ENCODE measurements around the gene GOLIM4. TPM values are rescaled to one million over a fixed set of nuclear protein-coding genes. Genes with fewer than 3 reads are reported as not detected.

Gene GOLIM4
- total and polyA plus RNA-seq, 2 of the 13 experiments (the other 11 are each of a cell fraction or from before 2014, with no cell fraction given) = 10.9 to 47.7 TPM

DNA sequence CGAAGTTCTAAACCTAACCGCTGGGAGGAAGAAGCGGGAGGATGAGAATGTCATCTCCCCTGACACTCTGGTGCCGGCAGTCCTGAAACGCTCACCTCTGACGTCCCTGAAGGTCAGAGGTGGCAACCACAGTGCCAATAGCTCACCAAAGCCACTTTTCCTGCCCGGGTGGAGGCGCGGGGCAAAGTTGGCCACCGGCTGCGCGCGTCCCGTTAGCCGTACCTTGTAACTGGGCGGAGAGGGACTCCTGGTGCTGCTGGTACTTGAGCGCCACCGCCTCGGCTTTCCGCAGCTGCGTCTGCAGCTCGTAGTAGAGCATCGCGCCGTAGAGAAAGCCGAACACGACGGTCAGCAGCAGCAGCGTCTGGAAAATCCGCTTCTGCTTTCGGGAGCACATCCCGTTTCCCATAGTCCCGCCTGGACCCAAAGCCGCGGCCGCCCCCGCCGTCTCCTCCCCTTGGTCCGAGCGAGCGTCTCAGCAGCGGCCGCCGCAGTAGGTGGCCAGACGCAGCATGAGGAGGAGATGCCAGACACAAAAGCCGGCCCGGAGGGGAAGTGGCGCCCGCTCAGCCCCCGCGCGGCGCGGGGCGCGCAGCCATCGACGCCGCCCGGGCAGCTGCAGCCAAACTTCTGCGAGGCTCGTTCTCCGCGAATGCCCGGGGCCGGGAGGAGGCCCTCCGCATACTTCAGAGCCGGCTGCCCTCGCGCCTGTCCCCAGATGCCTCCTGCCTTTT is 680 bp downstream of the GOLIM4 start (continued):
- TF ChIP-seq, protein P1, sequence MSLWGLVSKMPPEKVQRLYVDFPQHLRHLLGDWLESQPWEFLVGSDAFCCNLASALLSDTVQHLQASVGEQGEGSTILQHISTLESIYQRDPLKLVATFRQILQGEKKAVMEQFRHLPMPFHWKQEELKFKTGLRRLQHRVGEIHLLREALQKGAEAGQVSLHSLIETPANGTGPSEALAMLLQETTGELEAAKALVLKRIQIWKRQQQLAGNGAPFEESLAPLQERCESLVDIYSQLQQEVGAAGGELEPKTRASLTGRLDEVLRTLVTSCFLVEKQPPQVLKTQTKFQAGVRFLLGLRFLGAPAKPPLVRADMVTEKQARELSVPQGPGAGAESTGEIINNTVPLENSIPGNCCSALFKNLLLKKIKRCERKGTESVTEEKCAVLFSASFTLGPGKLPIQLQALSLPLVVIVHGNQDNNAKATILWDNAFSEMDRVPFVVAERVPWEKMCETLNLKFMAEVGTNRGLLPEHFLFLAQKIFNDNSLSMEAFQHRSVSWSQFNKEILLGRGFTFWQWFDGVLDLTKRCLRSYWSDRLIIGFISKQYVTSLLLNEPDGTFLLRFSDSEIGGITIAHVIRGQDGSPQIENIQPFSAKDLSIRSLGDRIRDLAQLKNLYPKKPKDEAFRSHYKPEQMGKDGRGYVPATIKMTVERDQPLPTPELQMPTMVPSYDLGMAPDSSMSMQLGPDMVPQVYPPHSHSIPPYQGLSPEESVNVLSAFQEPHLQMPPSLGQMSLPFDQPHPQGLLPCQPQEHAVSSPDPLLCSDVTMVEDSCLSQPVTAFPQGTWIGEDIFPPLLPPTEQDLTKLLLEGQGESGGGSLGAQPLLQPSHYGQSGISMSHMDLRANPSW (CRISPR knock-in tag; IDR thresholded peaks at IDR 0.05; ENCODE audit: borderline replicate concordance) = no peak
- TF ChIP-seq ZNF564 (CRISPR knock-in tag; IDR thresholded peaks at IDR 0.05) = no peak
- no peak for TF ChIP-seq BCL3 (CRISPR knock-in tag; IDR thresholded peaks at IDR 0.05)
- TF ChIP-seq RBFOX2 (IDR thresholded peaks at IDR 0.05; ENCODE audit: low read depth, low read length) = no peak; the same call in 1 of the 2 replicates
- TF ChIP-seq ZNF350 (CRISPR knock-in tag; IDR thresholded peaks at IDR 0.05; ENCODE audit: borderline replicate concordance, low read depth) = no peak
- TF ChIP-seq ZNF333 (CRISPR knock-in tag; IDR thresholded peaks at IDR 0.05; ENCODE audit: borderline replicate concordance) = no peak; the same call in 1 of the 2 replicates
- no peak; the same call in 1 of the 2 replicates for TF ChIP-seq ZSCAN22 (CRISPR knock-in tag; IDR thresholded peaks at IDR 0.05)
- TF ChIP-seq MXI1 (IDR thresholded peaks at IDR 0.05; ENCODE audit: borderline replicate concordance, low read depth, low read length) = 0 out of 3 replicates have a peak, but pooled peaks have one; percentile 31
- no peak for TF ChIP-seq SIN3B (IDR thresholded peaks at IDR 0.05; ENCODE audit: low read length)
- no peak for TF ChIP-seq HMG20A (CRISPR knock-in tag; IDR thresholded peaks at IDR 0.05; ENCODE audit: borderline replicate concordance)
- no peak for TF ChIP-seq ZNF282 (IDR thresholded peaks at IDR 0.05; ENCODE audit: partially characterized antibody)
- TF ChIP-seq, protein P2, sequence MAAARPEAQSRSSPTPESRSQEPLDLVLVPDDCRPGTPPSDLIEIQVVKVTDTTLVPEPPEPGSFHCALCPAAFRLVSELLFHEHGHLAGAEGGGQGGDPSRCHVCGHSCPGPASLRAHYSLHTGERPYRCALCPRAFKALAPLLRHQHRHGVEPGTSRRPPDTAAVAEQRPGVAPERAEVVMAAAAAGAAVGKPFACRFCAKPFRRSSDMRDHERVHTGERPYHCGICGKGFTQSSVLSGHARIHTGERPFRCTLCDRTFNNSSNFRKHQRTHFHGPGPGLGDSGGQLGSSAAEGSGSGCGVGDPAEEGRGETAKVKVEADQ (CRISPR knock-in tag; IDR thresholded peaks at IDR 0.05; ENCODE audit: borderline replicate concordance) = no peak
- TF ChIP-seq TBX3 (IDR thresholded peaks at IDR 0.05; ENCODE audit: borderline replicate concordance) = no peak
- TF ChIP-seq, protein P3, sequence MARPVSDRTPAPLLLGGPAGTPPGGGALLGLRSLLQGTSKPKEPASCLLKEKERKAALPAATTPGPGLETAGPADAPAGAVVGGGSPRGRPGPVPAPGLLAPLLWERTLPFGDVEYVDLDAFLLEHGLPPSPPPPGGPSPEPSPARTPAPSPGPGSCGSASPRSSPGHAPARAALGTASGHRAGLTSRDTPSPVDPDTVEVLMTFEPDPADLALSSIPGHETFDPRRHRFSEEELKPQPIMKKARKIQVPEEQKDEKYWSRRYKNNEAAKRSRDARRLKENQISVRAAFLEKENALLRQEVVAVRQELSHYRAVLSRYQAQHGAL (CRISPR knock-in tag; IDR thresholded peaks at IDR 0.05; ENCODE audit: not compliant biosample characterization) = no peak
- no peak for TF ChIP-seq ZNF326 (CRISPR knock-in tag; IDR thresholded peaks at IDR 0.05; ENCODE audit: borderline replicate concordance)
- peak; percentile 22; the same call in 1 of the 2 replicates for TF ChIP-seq ZNF589 (CRISPR knock-in tag; conservative IDR thresholded peaks at IDR 0.05)
- no peak for TF ChIP-seq RAD51 (IDR thresholded peaks at IDR 0.05; ENCODE audit: borderline replicate concordance)
- TF ChIP-seq ZNF12 (CRISPR knock-in tag; IDR thresholded peaks at IDR 0.05) = peak; percentile 43; the same call in 1 of the 2 replicates
- TF ChIP-seq ZNF652 (CRISPR knock-in tag; IDR thresholded peaks at IDR 0.05; ENCODE audit: borderline replicate concordance, low read depth) = no peak

Measured in HepG2 (cell line).